Adrenal gland (tissue), 12 donors: ENCODE measurements around the gene COL8A2. TPM values are rescaled to one million over a fixed set of nuclear protein-coding genes. Genes with fewer than 3 reads are reported as not detected.

Experiments
- DNase-seq, 7 donors: peaks; one replicate each; pipeline ENCODE4 v3.0.0-alpha.2; 2019 to 2020
- H3K27ac ChIP-seq, 5 donors: fragments of 200-600 bp; sonication (generic) in 4 of 5; 1 replicate in 3 of 5; 2 replicates in 2 of 5; pipeline versions ENCODE4 v1.5.1 to v1.8.0; 2016 to 2020; ENCODE audit warnings: mild to moderate bottlenecking in 1 of 5
- H3K27me3 ChIP-seq: fragments of 200-600 bp; 2 replicates; pipeline ENCODE4 v1.8.0; 2021
- H3K36me3 ChIP-seq, 2 donors: fragments of 200-600 bp; replicated peaks in 1 of 2; 1 replicate in 1 of 2; 2 replicates in 1 of 2; pipeline versions ENCODE4 v1.5.1 to v1.8.0; 2018 to 2022
- H3K4me1 ChIP-seq, 2 donors: fragments of 200-600 bp; replicated peaks in 1 of 2; 1 replicate in 1 of 2; 2 replicates in 1 of 2; pipeline versions ENCODE4 v1.5.1 to v1.8.0; 2018 to 2021
- H3K4me3 ChIP-seq, 4 donors: fragments of 200-600 bp; sonication (generic) in 3 of 4; one replicate each; pipeline ENCODE4 v1.5.1; 2016 to 2018
- H3K9me3 ChIP-seq, 3 donors: fragments of 200-600 bp; sonication (generic) in 1 of 3; replicated peaks in 1 of 3; 1 replicate in 2 of 3; 2 replicates in 1 of 3; pipeline versions ENCODE4 v1.5.1 to v1.8.0; 2016 to 2021
- CTCF ChIP-seq, 6 experiments: fragments of 450-650 bp in 4 of 6; fragments of 200-600 bp in 2 of 6; sonication (generic) in 1 of 6; IDR thresholded peaks; 1 replicate in 5 of 6; 2 replicates in 1 of 6; pipeline versions ENCODE4 v1.5.1 to v1.8.0; 2016 to 2021; ENCODE audit warnings: antibody characterized with exemption in 6 of 6, mild to moderate bottlenecking in 2 of 6, moderate library complexity in 1 of 6
- POLR2A ChIP-seq, 2 donors: fragments of 450-650 bp; IDR thresholded peaks; one replicate each; pipeline ENCODE4 v1.6.1; 2017; ENCODE audit warnings: antibody characterized with exemption in 2 of 2, mild to moderate bottlenecking in 2 of 2, moderate library complexity in 1 of 2
- WGBS, 4 donors: extraction: QIAGEN DNeasy Blood & Tissue Kit in 2 of 4; methylation state at CpG; one replicate each; pipeline versions ENCODE4 v1.1.5 to v1.1.7; 2013 to 2017; 5-methylcytosine and 5-hydroxymethylcytosine counted together
- intact Hi-C, 2 donors: fragments of 100-400 bp; cut with DNase I; formaldehyde crosslinking; loops; one replicate each; pipeline versions ENCODE4 v1.14.1 to v1.15.0; 2022 to 2023
- polyA plus RNA-seq, 3 donors: library from polyadenylated mRNA; stranded (reverse); fragments of 200-250 nt in 2 of 3; fragments of 350-450 nt in 1 of 3; fragmentation: Illumina TruSeq in 1 of 3; extraction: RNeasy Lipid Tissue Mini Kit (QIAGEN cat#74804) in 1 of 3; gene quantifications; one replicate each; pipeline ENCODE4 v1.2.3, GENCODE V29; 2013 to 2014
- total RNA-seq, 9 donors: library from RNA; depleted of rRNA in 4 of 9; stranded (reverse); fragments of >200 nt in 4 of 9; fragments of 120-200 nt in 1 of 9; fragmentation: NEBNext Ultra II Directional in 1 of 9; extraction: Animal tissue kit (Norgen Biotek cat#: 25700) in 1 of 9; gene quantifications; one replicate each; pipeline versions ENCODE4 v1.1.0 to v1.2.4, GENCODE V29; 2013 to 2023
- donor health status: healthy with polysubstance abuse.
- donor health status: Bipolar disorder and iron deficiency.
- donor health status: DM: yes; HTN: yes; CAD: no.
- donor health status: DM: no; HTN: no; CAD: no.
- donor health status: DM: no; HTN: no; CAD: no.
- donor health status: DM: yes; HTN: yes; CAD: no.

The COL8A2 gene
- total and polyA plus RNA-seq, 12 donors = 0.66 to 6.6 (median 1.9) TPM

- peak overlapping the region in 2 of 5 donors; percentile 58 to 82 for H3K27ac ChIP-seq
- H3K4me1 ChIP-seq = peaks cover 19 to 54% of the 10 kb centered on the region in 2 donors
- intact Hi-C loops = loop anchor here in 1 of 2 donors (10.0 kb wide), 1 partner anchor 253 kb away; the partner anchor contains the start of gene LSM10
- no peak overlapping the region for H3K4me3 ChIP-seq
- no peaks in the 10 kb centered on the region for H3K27me3 ChIP-seq
- peaks cover 0 to 26% of the 10 kb centered on the region in 2 donors for H3K36me3 ChIP-seq
- no peak for DNase-seq
- no peaks in the 10 kb centered on the region for H3K9me3 ChIP-seq
- no peak for TF ChIP-seq POLR2A (IDR thresholded peaks at IDR 0.05)
- no peak for TF ChIP-seq CTCF (IDR thresholded peaks at IDR 0.05)
- 7 to 22% (median 12%) methylated on average over 1 of the region's 1 CpG for WGBS, 4 donors
These were observed 17.1 kb upstream of the COL8A2 start for GRCh38 chr1:36142121-36142520.

GRCh38 chr1:36139521-36139920 is 14.5 kb upstream of the COL8A2 start:
- intact Hi-C loops = no loop called here
- Histone ChIP-seq H3K9me3 (no peaks in the 10 kb centered on the region), H3K27me3 (no peaks in the 10 kb centered on the region), H3K4me1 (peaks cover 23 to 74% of the 10 kb centered on the region in 2 donors), H3K27ac (peak overlapping the region; percentile 56 to 85 (median 80)), H3K36me3 (peaks cover 0 to 28% of the 10 kb centered on the region in 2 donors), H3K4me3 (no peak overlapping the region)
- 34 to 73% (median 49%) methylated on average over 5 of the region's 5 CpGs for WGBS, 4 donors
- DNase-seq = peak in 5 of 7 donors; percentile 60 to 81 (median 68)
- TF ChIP-seq CTCF (IDR thresholded peaks at IDR 0.05) (no peak), POLR2A (IDR thresholded peaks at IDR 0.05) (no peak)

GRCh38 chr1:36137776-36138175 is 12.8 kb upstream of the COL8A2 start:
- H3K9me3 ChIP-seq = no peaks in the 10 kb centered on the region
- no peak for TF ChIP-seq CTCF (IDR thresholded peaks at IDR 0.05)
- TF ChIP-seq POLR2A (IDR thresholded peaks at IDR 0.05) = no peak
- no peak for DNase-seq
- 87 to 95% (median 88%) methylated on average over 3 of the region's 3 CpGs for WGBS, 4 donors
- no peak overlapping the region for H3K4me3 ChIP-seq
- H3K27ac ChIP-seq = peak overlapping the region in 2 of 5 donors; percentile 85 to 89
- intact Hi-C loops = no loop called here
- H3K4me1 ChIP-seq = peaks cover 26 to 78% of the 10 kb centered on the region in 2 donors
- H3K27me3 ChIP-seq = no peaks in the 10 kb centered on the region
- peaks cover 0 to 28% of the 10 kb centered on the region in 2 donors for H3K36me3 ChIP-seq

GRCh38 chr1:36137226-36137625 is 12.2 kb upstream of the COL8A2 start:
- 72 to 80% (median 77%) methylated on average over 5 of the region's 5 CpGs for WGBS, 4 donors
- peak in 1 of 7 donors; percentile 34 for DNase-seq
- Histone ChIP-seq H3K4me3 (no peak overlapping the region), H3K27ac (peak overlapping the region in 4 of 5 donors; percentile 56 to 89 (median 71)), H3K9me3 (no peaks in the 10 kb centered on the region), H3K36me3 (peaks cover 0 to 28% of the 10 kb centered on the region in 2 donors), H3K27me3 (no peaks in the 10 kb centered on the region), H3K4me1 (peaks cover 26 to 72% of the 10 kb centered on the region in 2 donors)
- TF ChIP-seq CTCF (IDR thresholded peaks at IDR 0.05) = no peak
- TF ChIP-seq POLR2A (IDR thresholded peaks at IDR 0.05) = no peak
- intact Hi-C loops = no loop called here
